H1 (cell line): ENCODE results near the gene CREG2. TPM values are rescaled to one million over a fixed set of nuclear protein-coding genes. Genes with fewer than 3 reads are reported as not detected.

Experiments used
- CTCF ChIA-PET: fragments of 300-600 bp; sonication (Branson Sonifier 250); formaldehyde crosslinking; loops from one replicate; lab custom pipeline; 2021; ENCODE audit not compliant: partially characterized antibody; lab: Charles Lee
- POLR2A ChIA-PET: fragments of 300-600 bp; sonication (Branson Sonifier 250); formaldehyde crosslinking; loops from one replicate; lab custom pipeline; 2021; ENCODE audit warnings: inconsistent platforms; ENCODE audit not compliant: partially characterized antibody; lab: Charles Lee
- DNase-seq, 2 experiments: peaks; one replicate each; pipeline versions ENCODE4 v3.0.0 to v3.0.0-alpha.2; 2010 to 2022; ENCODE audit warnings: low spot score in 2 of 2, low read depth in 1 of 2, mixed read lengths in 1 of 2
- FAIRE-seq: peaks from 2 replicates; lab custom pipeline; 2011; peaks lifted over from hg19 to GRCh38; lab: Jason Lieb, UNC
- H2AFZ ChIP-seq: 2 replicates; pipeline ENCODE4 v1.8.1; 2012; ENCODE audit warnings: low read length, inconsistent platforms
- H2AK5ac ChIP-seq: 2 replicates; pipeline ENCODE4 v1.6.1; 2013; ENCODE audit warnings: low read depth, low read length
- H2BK120ac ChIP-seq: replicated peaks from 2 replicates; pipeline ENCODE3; 2013; ENCODE audit warnings: low read depth, low read length, inconsistent platforms
- H2BK12ac ChIP-seq: 2 replicates; pipeline ENCODE4 v1.6.1; 2013; ENCODE audit warnings: low read depth, low read length
- H2BK15ac ChIP-seq: 2 replicates; pipeline ENCODE4 v1.6.1; 2013; ENCODE audit warnings: low read length
- H2BK20ac ChIP-seq: 2 replicates; pipeline ENCODE4 v1.6.1; 2013; ENCODE audit warnings: low read length
- H2BK5ac ChIP-seq: 2 replicates; pipeline ENCODE4 v1.6.1; 2013; ENCODE audit warnings: low read depth, low read length
- H3K14ac ChIP-seq: 2 replicates; pipeline ENCODE4 v1.6.1; 2013; ENCODE audit warnings: inconsistent platforms; ENCODE audit not compliant: insufficient read length
- H3K18ac ChIP-seq: 2 replicates; pipeline ENCODE4 v1.6.1; 2013; ENCODE audit warnings: low read length; ENCODE audit errors: extremely low read depth
- H3K23ac ChIP-seq: 2 replicates; pipeline ENCODE4 v1.6.1; 2013; ENCODE audit warnings: inconsistent platforms; ENCODE audit not compliant: insufficient read length
- H3K23me2 ChIP-seq: 2 replicates; pipeline ENCODE4 v1.6.1; 2013; ENCODE audit warnings: low read depth, low read length
- H3K27ac ChIP-seq: 2 replicates; pipeline ENCODE4 v1.6.1; 2011; ENCODE audit warnings: low read depth, low read length, inconsistent platforms
- H3K27me3 ChIP-seq, 4 experiments: replicated peaks in 1 of 4; 1 replicate in 1 of 4; 2 replicates in 3 of 4; pipeline versions ENCODE4 v1.6.1 to v1.8.1; 2011 to 2013; ENCODE audit warnings: low read length in 3 of 4, mild to moderate bottlenecking in 3 of 4, inconsistent platforms in 2 of 4, mixed read lengths in 2 of 4, moderate library complexity in 1 of 4; ENCODE audit not compliant: control insufficient read depth in 3 of 4, insufficient read depth in 3 of 4; ENCODE audit errors: extremely low read depth in 1 of 4
- H3K36me3 ChIP-seq, 4 experiments: 2 replicates each; pipeline versions ENCODE4 v1.6.1 to v1.8.1; 2011 to 2013; ENCODE audit warnings: mild to moderate bottlenecking in 4 of 4, low read length in 3 of 4, moderate library complexity in 2 of 4, control low read depth in 1 of 4, inconsistent platforms in 1 of 4; ENCODE audit not compliant: insufficient read depth in 4 of 4, control insufficient read depth in 2 of 4
- H3K4ac ChIP-seq: replicated peaks from 2 replicates; pipeline ENCODE3; 2013; ENCODE audit warnings: low read length, low read depth, mixed read lengths, inconsistent platforms; ENCODE audit not compliant: insufficient read length
- H3K4me1 ChIP-seq, 4 experiments: replicated peaks in 1 of 4; 1 replicate in 1 of 4; 2 replicates in 3 of 4; pipeline versions ENCODE4 v1.6.1 to v1.8.1; 2011 to 2013; ENCODE audit warnings: low read length in 3 of 4, inconsistent platforms in 2 of 4, mixed read lengths in 1 of 4; ENCODE audit not compliant: insufficient read depth in 4 of 4, control insufficient read depth in 3 of 4
- H3K4me2 ChIP-seq, 2 experiments: 2 replicates each; pipeline versions ENCODE4 v1.6.1 to v1.8.1; 2011 to 2013; ENCODE audit warnings: low read depth in 2 of 2, low read length in 2 of 2, control low read depth in 1 of 2, inconsistent platforms in 1 of 2, mild to moderate bottlenecking in 1 of 2; ENCODE audit not compliant: insufficient read depth in 1 of 2
- H3K4me3 ChIP-seq, 4 experiments: fragments of 200-600, 300-600 bp in 1 of 4; sonication (generic), shearing (Covaris generic), sonication (Bioruptor Twin) in 1 of 4; 2 replicates each; pipeline versions ENCODE4 v1.5.1 to v1.8.1; 2011 to 2016; ENCODE audit warnings: low read length in 4 of 4, low read depth in 3 of 4, control low read depth in 2 of 4, inconsistent platforms in 2 of 4, mild to moderate bottlenecking in 2 of 4, mixed read lengths in 1 of 4, moderate library complexity in 1 of 4; ENCODE audit not compliant: insufficient read depth in 2 of 4; ENCODE audit errors: extremely low read depth in 1 of 4
- H3K56ac ChIP-seq: replicated peaks from 2 replicates; pipeline ENCODE3; 2013; ENCODE audit warnings: low read depth, mild to moderate bottlenecking, mixed read lengths, low read length, inconsistent platforms; ENCODE audit not compliant: insufficient read length
- H3K79me1 ChIP-seq: 2 replicates; pipeline ENCODE4 v1.6.1; 2013; ENCODE audit warnings: low read depth, low read length, control low read depth
- H3K79me2 ChIP-seq, 2 experiments: 2 replicates each; pipeline versions ENCODE4 v1.6.1 to v1.8.1; 2012 to 2013; ENCODE audit warnings: low read length in 2 of 2, mild to moderate bottlenecking in 2 of 2, inconsistent platforms in 1 of 2; ENCODE audit not compliant: insufficient read depth in 2 of 2, control insufficient read depth in 1 of 2
- H3K9ac ChIP-seq, 4 experiments: replicated peaks in 1 of 4; 1 replicate in 1 of 4; 2 replicates in 3 of 4; pipeline versions ENCODE4 v1.6.1 to v1.8.1; 2011 to 2013; ENCODE audit warnings: low read depth in 3 of 4, low read length in 3 of 4, control low read depth in 2 of 4, mild to moderate bottlenecking in 2 of 4, moderate library complexity in 2 of 4, inconsistent platforms in 1 of 4; ENCODE audit errors: extremely low read depth in 1 of 4
- H3K9me3 ChIP-seq, 2 experiments: 2 replicates each; pipeline versions ENCODE4 v1.6.1 to v1.8.1; 2012 to 2013; ENCODE audit warnings: mild to moderate bottlenecking in 2 of 2, moderate library complexity in 2 of 2, control low read depth in 1 of 2, inconsistent platforms in 1 of 2, low read depth in 1 of 2, low read length in 1 of 2, mixed read lengths in 1 of 2; ENCODE audit not compliant: insufficient read depth in 2 of 2
- H4K20me1 ChIP-seq, 2 experiments: replicated peaks in 1 of 2; 2 replicates each; pipeline versions ENCODE3 to v1.8.1; 2011 to 2013; ENCODE audit warnings: inconsistent platforms in 2 of 2, low read length in 2 of 2, mild to moderate bottlenecking in 1 of 2; ENCODE audit not compliant: insufficient read depth in 2 of 2, control insufficient read depth in 1 of 2
- H4K5ac ChIP-seq: 2 replicates; pipeline ENCODE4 v1.6.1; 2013; ENCODE audit warnings: low read length, low read depth, mixed read lengths, inconsistent platforms; ENCODE audit not compliant: insufficient read length
- H4K8ac ChIP-seq: 2 replicates; pipeline ENCODE4 v1.8.0; 2013; ENCODE audit warnings: mild to moderate bottlenecking, moderate library complexity, low read length, inconsistent platforms; ENCODE audit not compliant: insufficient read depth; ENCODE audit errors: extremely low read depth
- H4K91ac ChIP-seq: replicated peaks from 2 replicates; pipeline ENCODE3; 2013; ENCODE audit warnings: low read length, mixed read lengths, inconsistent platforms; ENCODE audit not compliant: insufficient read length
- BCL11A ChIP-seq, 2 experiments: IDR thresholded peaks; one replicate each; pipeline ENCODE4 v1.6.1; 2011; ENCODE audit warnings: low read depth in 2 of 2, low read length in 2 of 2, mild to moderate bottlenecking in 2 of 2
- CEBPB ChIP-seq: IDR thresholded peaks from 2 replicates; pipeline ENCODE4 v1.6.1; 2012; ENCODE audit warnings: low read depth, low read length
- CHD2 ChIP-seq: IDR thresholded peaks from 2 replicates; pipeline ENCODE4 v1.6.1; 2012; ENCODE audit warnings: low read length, improper control_type of control experiment
- CREB1 ChIP-seq: IDR thresholded peaks from 2 replicates; pipeline ENCODE4 v1.6.1; 2012; ENCODE audit warnings: inconsistent platforms
- GABPA ChIP-seq: IDR thresholded peaks from 2 replicates; pipeline ENCODE4 v1.6.1; 2011; ENCODE audit warnings: mild to moderate bottlenecking, low read length, moderate library complexity, borderline replicate concordance; ENCODE audit not compliant: insufficient read depth
- GTF2F1 ChIP-seq: IDR thresholded peaks from 2 replicates; pipeline ENCODE4 v1.6.1; 2012; ENCODE audit warnings: low read depth, low read length, improper control_type of control experiment, borderline replicate concordance
- HDAC2 ChIP-seq, 2 experiments: fragments of 300-600 bp in 1 of 2; sonication (generic) in 1 of 2; IDR thresholded peaks; 2 replicates each; pipeline ENCODE4 v1.6.1; 2011 to 2012; ENCODE audit warnings: low read depth in 2 of 2, low read length in 2 of 2, mild to moderate bottlenecking in 2 of 2, moderate library complexity in 2 of 2, borderline replicate concordance in 1 of 2, inconsistent platforms in 1 of 2
- POLR2A ChIP-seq, 2 experiments: IDR thresholded peaks; 1 replicate in 1 of 2; 2 replicates in 1 of 2; pipeline ENCODE4 v1.6.1; 2011; ENCODE audit warnings: low read depth in 2 of 2, low read length in 2 of 2, mild to moderate bottlenecking in 2 of 2; ENCODE audit errors: control extremely low read depth in 1 of 2
- RBBP5 ChIP-seq: IDR thresholded peaks from 2 replicates; pipeline ENCODE4 v1.7.1; 2012; ENCODE audit warnings: low read depth, mild to moderate bottlenecking, inconsistent platforms, low read length, moderate library complexity, borderline replicate concordance
- RXRA ChIP-seq: IDR thresholded peaks from 2 replicates; pipeline ENCODE4 v1.6.1; 2011; ENCODE audit warnings: low read depth, mild to moderate bottlenecking, low read length, moderate library complexity; ENCODE audit not compliant: insufficient read depth
- TAF1 ChIP-seq: IDR thresholded peaks from 2 replicates; pipeline ENCODE4 v1.6.1; 2011; ENCODE audit warnings: mild to moderate bottlenecking, low read depth, low read length
- TBP ChIP-seq: IDR thresholded peaks from 2 replicates; pipeline ENCODE4 v1.6.1; 2011; ENCODE audit warnings: low read depth, low read length, improper control_type of control experiment
- WGBS, 2 experiments: shearing (Covaris generic) in 1 of 2; methylation state at CpG; one replicate each; pipeline versions ENCODE4 v1.1.6 to v1.1.7; 2013 to 2015; ENCODE audit warnings: low lambda C conversion rate in 2 of 2, mixed read lengths in 2 of 2, inconsistent platforms in 1 of 2, low coverage in 1 of 2, missing lambda C conversion rate in 1 of 2; ENCODE audit not compliant: insufficient replicate concordance in 2 of 2, insufficient coverage in 1 of 2, insufficient read length in 1 of 2; ENCODE audit errors: extremely low coverage in 1 of 2, missing lambda C conversion rate in 1 of 2; 5-methylcytosine and 5-hydroxymethylcytosine counted together
- polyA plus RNA-seq, 7 experiments: library from polyadenylated mRNA; depleted of rRNA in 3 of 7; stranded (reverse) in 5 of 7; unstranded in 2 of 7; fragments of >200 nt in 5 of 7; fragments of 200-250 nt in 2 of 7; gene quantifications; 1 replicate in 5 of 7; 2 replicates in 1 of 7; 4 replicates in 1 of 7; pipeline versions ENCODE4 v1.2.1 to v1.2.3, GENCODE V29; 2011 to 2013; ENCODE audit warnings: missing spikeins in 2 of 7, mixed read lengths in 2 of 7
- total RNA-seq: library from RNA; stranded (reverse); fragmentation: NEBNext Ultra II Directional; extraction: Animal tissue kit (Norgen Biotek cat#: 25700); gene quantifications from 2 replicates; pipeline ENCODE4 v1.2.1, GENCODE V29; 2021
- TF ChIP-seq, protein P1 (sequence below): IDR thresholded peaks from 2 replicates; pipeline ENCODE4 v1.6.1; 2011; ENCODE audit warnings: low read depth, mild to moderate bottlenecking, low read length; ENCODE audit not compliant: insufficient read depth

CREG2 gene
- total and polyA plus RNA-seq, 2 of the 8 experiments (the other 6 are each of a cell fraction or from before 2014, with no cell fraction given) = 2.0 to 2.2 TPM

DNA sequence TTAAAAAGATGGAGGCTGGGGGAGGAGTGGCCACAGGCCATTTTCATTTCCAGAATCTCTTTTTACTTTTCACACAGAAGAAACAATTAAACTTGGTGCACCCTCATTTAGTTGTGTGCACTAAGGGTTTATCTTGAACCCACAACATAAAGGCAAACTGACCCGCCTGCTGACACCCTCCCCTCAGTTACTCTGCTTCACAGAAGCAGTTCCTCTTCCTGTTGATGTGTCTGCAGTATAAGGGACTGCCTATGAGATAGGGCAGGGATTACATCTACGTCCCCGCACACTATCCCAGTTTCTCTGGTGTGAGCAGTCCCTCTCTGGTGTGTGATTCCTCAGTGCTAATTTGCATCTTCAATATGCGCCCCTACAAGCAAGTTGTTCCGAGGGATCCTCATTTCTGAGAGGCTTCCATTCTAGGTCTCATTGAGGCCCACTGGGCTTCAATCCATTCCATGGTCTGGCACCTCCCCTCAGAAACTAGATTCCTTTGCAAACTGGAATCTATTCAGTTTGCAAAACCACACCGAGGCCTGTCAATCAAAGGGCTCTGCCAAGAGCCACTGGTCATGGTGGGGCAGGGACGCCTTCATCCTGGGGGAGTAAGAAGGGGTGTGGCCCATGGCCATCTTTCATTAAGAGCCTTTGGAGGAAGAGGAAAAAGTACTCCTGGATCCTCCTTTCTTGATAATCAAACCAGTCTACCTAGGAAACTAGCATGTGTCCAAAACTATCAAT, 12.3 kb downstream of the CREG2 start:
- no peak overlapping the region for H2AK5ac ChIP-seq
- no peak overlapping the region for H2BK20ac ChIP-seq
- no peak overlapping the region for H3K23ac ChIP-seq
- no peak overlapping the region for H2BK12ac ChIP-seq
- H2BK120ac ChIP-seq = no peak overlapping the region
- DNase-seq = no peak
- H3K36me3 ChIP-seq = no peaks in the 10 kb centered on the region
- H3K27me3 ChIP-seq = no peaks in the 10 kb centered on the region
- no peaks in the 10 kb centered on the region for H3K23me2 ChIP-seq
- no peak overlapping the region for H4K5ac ChIP-seq
- FAIRE-seq = no peak
- H3K79me2 ChIP-seq = no peaks in the 10 kb centered on the region
- 86% methylated on average over 7 of the region's 7 CpGs; no CpG with 5 or more reads in 1 of the 2 experiments for WGBS, 2 experiments
- no peak overlapping the region for H3K9ac ChIP-seq
- H3K79me1 ChIP-seq = no peaks in the 10 kb centered on the region
- ChIA-PET CTCF (interaction anchor here (1.3 to 2.0 kb wide), 5 partner anchors 11 to 34 kb away, joined by 3 to 9 read pairs (median 7); partner anchors contain the start of gene CREG2), POLR2A (no interaction called here)
- no peak overlapping the region for H2AFZ ChIP-seq
- no peak overlapping the region for H3K18ac ChIP-seq
- H2BK5ac ChIP-seq = no peak overlapping the region
- H3K14ac ChIP-seq = no peak overlapping the region
- H3K56ac ChIP-seq = no peak overlapping the region
- H4K20me1 ChIP-seq = no peaks in the 10 kb centered on the region
- no peak overlapping the region for H3K4me3 ChIP-seq
- H3K4me2 ChIP-seq = no peak overlapping the region
- H4K8ac ChIP-seq = no peak overlapping the region
- no peak overlapping the region for H2BK15ac ChIP-seq
- 0 out of 4 replicates have a peak, but pooled peaks cover 0 to 5% of the 10 kb centered on the region in 2 experiments for H3K9me3 ChIP-seq
- no peak overlapping the region for H3K4ac ChIP-seq
- H3K27ac ChIP-seq = no peak overlapping the region
- no peak overlapping the region for H4K91ac ChIP-seq
- H3K4me1 ChIP-seq = no peaks in the 10 kb centered on the region; a peak in 1 of 7 replicates
- TF ChIP-seq, protein P1, sequence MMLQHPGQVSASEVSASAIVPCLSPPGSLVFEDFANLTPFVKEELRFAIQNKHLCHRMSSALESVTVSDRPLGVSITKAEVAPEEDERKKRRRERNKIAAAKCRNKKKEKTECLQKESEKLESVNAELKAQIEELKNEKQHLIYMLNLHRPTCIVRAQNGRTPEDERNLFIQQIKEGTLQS = no peak
- TF ChIP-seq RXRA (no peak), CHD2 (no peak), GABPA (no peak), BCL11A (IDR thresholded peaks at IDR 0.05; ENCODE audit: low read depth in 2 of 2, low read length in 2 of 2) (no peak), HDAC2 (IDR thresholded peaks at IDR 0.05; ENCODE audit: borderline replicate concordance in 1 of 2, low read depth in 2 of 2, low read length in 2 of 2) (no peak), CEBPB (no peak), RBBP5 (no peak), TBP (no peak), POLR2A (IDR thresholded peaks at IDR 0.05; ENCODE audit: control extremely low read depth in 1 of 2, low read depth in 2 of 2, low read length in 2 of 2) (no peak), GTF2F1 (no peak), CREB1 (no peak), TAF1 (no peak)
